Cortex of kidney (tissue), 1 donor: ENCODE data around the gene C11orf58.

Experiments used
- DNase-seq: peaks from one replicate; lab custom pipeline; 2025; lab: John Stamatoyannopoulos, UW

The C11orf58 gene

DNA sequence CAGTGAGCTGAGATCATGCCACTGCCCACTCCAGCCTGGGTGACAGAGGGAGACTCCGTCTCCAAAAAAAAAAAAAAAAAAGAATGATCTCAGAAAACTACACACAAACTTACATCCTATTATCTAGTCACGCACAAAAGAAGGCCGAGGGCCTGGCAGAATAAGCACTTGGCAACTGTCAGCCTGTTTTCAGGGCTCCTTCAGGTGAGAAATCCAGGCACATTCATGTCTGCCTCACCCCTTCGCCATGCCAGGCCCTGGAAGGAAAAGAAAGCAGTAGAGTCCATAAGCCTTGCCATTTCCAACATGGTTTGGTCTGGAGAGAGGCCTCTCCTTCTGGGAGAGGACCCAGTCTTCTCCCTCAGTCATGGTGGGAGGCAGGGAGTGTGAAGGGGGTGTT is 30.9 kb downstream of the C11orf58 start:
- DNase-seq, result no peak

DNA sequence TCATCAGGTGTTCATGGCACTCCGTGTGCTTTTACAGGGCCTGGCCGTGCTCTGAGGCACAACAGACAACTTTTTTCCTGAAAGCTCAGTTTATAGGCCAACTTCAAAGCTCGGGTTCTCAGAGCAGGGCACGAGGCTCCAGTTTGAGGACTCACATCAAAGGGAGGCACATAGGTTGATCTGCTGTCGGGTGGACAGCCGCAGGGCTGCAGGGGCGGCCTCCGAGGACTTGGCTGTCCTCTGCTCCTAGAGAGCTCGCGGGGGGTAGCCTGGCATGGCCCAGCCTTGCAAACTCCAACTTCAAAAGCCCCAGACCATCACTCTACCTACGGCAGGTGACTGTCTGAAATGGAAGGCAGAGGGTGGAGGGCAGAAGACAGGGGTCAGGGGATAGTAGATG is 31.6 kb downstream of the C11orf58 start:
- no peak for DNase-seq

DNA sequence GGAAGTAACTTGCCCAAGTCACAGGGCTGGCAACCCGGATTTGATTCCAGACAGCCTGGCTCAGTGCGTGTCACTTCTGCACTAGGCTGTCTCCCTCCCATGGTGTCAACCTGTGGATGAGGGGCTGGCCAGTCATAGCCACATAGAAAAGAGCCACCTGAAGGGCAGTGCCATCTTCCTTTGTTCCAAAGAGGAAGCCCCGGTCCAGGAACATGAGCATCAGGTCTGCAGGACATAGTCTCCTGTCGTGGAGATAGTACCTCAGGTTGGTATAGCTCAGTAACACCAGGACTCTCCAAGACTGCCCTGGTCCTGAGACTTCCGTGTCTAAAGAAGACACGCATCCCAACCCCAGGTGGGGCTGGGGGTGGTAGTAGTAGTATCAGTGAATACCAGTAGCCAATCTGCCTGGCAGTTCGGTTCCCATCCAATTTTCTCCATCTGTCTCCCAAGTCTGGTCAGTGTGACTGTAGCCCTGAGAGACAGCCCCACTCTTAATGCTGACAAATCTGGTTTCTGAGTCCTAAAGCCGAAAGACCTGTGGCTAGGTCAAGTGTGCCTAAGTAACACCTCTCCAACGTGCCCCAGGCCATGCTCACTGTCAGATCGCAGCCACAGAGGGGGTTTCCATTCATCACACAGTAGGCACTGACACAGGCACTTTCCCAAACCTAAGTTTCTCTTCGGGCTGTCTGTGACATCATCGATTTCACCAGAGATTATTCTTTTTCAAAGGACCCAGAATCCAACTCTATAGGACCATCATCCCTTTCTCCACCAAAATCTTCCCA is 33.1 kb downstream of the C11orf58 start:
- no peak for DNase-seq

DNA sequence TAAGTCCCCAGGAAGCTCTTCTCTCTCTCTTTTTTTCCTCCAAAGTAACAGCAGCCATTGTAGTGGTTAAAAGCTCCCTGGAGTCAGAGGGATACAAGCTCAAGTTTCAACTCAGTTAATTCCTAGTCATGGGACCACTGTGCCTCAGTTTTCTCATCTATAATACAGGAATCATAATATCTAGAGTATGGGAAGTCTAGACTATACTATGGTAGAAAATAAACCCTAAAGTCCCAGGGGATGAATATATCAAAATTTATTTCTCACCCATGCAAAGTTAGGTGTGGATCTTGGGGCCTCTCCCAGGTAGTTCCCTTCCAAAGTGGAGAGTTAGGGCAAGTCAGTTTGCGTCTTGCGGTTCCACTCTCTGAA is 33.7 kb downstream of the C11orf58 start:
- no peak for DNase-seq

DNA sequence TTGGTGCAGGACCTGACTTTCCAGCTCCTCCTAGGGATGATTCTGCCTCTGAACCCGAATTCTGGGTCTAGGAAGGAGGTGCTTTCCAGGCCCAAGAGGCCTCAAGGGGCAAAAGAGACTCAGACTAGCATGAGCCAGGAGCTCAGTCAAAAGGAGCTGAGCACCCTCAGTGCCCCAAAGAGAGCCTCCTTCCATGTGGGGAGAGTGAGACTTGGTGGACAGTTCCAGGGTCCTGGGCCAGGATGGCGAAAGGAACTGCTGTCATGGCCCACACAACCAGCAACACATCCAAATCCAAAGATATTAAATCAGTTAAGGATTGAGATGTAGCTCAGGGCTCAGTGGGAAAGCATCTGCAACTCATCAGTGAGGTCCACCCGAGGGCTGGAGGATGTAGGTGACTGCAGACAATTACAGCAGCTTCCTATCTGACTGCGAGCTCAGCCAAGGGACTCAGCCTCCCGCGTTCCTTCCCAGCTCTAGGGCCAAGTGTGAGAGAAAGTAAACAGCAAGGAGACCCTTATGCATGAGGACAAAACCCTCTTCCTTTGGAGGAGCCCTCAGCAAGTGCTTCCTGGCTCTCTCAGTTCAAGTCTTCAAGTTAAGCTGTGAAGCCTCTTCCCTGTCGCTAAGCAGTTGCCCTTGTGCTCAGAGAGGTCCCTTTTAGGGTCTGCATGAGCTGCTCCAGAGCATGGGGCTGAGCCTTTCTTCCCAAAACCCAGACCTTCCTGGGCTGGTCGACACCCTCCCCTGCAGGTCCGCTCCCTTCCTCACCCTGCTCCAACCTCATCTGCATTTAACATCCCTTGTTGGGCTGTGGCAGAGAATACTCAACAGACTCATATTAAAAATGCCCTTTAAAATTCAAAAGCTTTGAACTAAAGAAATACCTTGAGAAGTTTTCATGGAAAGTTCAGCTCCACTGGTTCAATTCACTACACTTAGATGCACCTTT is 35.8 kb downstream of the C11orf58 start:
- no peak for DNase-seq

DNA sequence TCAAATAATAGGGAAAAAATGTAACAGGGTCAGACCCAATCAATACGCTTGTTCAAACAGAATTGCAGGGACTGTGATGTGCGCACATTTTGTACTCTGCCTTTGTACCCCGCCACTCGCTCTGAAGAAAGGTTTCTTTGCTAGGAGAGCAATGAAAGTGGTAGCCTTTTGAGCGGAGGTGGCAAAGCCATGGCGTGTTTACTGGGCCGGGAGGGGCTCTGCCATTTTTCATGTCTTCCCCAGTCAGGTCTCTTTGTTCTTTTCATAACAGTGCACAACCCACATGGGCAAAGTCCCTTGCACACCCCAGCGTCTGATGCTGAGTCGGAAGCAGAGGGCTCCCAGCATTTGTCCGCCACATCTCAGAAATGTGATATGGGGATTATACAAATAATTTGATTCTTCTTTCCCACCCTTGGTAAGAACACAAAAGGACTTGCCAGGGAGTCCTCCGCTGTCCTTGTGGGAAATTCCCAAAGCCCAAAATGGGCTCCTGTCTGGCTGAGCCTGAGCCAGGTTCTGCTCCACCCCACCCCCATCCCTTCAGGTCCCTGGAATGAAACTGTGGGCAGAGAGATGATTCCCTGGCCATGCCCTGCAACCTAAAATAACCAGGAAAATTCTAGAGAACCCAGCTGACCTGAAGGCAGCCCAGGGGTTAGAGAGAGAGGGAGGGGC is 36.6 kb downstream of the C11orf58 start:
- no peak for DNase-seq

DNA sequence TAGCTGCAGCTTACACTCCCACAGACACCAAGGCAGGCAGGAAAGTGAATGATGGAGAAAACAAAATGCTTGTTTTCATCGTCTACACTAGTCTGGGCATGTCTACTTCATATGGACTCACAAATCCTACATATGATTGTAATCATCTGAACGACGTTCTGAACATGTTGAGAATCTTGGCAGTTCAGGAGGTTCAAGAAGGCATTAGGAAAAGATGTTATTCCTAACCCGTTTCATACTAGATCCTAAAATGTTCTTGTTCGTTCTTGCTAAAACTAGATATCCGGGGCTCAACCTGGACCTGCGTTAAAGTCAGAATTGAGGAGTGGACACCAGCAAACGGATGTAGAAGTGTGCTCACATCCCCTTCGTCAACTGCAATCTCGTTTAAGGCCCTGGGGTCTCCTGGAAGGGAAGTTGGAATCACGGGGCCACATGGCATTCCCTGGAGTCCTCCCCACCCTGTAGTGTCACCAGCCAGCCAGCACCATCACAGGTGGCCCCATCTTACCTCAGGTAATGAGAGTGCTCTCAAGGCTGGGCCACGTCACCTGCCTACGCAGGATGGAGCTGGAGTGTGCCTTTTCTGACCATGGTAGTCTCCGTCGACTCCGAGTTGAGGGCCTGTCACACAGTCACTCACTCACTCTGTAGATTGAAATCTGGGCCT is 37.3 kb downstream of the C11orf58 start:
- DNase-seq, result no peak

DNA sequence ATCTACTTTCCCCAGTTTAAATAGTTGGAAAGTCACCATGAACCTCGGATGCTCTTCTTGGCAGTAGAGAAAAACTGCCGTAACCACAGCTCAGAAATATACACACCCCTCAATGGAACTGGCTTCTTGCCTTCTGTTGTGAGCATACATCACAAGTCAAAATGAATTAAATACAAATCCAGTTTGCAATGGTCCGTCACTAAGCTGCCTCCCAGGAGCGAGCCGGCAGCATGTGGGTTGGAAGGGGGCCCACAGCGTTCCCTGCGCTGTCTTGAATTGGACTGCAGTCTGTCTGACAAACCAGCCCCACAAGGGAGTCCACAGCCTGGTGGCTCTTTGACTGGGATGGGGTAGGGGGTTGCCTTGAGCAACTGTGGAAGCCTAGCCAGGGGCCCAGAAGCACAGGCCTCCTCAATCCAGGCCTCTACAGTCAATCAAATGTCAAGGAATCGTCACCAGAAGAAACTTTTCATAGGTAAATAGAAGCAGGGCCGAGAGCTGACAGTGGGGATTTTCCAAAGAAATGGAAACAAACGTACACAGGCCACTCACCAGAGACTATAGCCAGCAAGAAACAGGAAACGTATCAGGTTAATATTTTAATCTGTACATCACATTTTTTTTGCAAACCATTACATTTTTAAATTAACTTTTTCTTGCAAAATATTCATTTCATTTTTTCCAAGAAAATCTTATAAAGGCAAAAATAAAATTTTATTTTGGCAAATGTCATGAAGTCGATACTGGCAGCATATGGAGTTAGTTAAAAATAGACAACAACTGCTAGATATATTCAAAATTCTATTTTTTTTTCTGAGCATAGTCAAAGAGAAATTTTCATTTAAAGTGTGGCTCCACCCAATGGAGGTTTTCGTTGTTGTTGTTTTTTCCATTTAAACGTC is 38.5 kb downstream of the C11orf58 start:
- no peak for DNase-seq

DNA sequence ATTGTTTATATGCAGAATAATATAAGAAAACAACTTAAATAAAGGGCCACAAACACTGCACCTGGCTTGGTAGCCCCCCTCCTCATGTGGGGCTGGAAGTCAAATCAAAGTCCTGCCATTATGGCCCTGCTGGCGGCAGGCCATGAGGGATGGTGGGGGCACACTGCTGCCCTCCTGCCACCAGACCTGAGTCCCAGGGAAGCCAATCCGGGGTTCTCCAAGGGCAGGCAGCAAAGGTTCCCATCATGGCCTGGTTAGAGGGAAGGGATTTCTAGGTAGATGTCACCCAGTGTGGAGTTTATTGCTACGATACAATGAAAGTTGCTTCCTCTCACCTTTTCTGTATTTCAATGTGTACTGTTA is 39.1 kb downstream of the C11orf58 start:
- DNase-seq, result no peak

DNA sequence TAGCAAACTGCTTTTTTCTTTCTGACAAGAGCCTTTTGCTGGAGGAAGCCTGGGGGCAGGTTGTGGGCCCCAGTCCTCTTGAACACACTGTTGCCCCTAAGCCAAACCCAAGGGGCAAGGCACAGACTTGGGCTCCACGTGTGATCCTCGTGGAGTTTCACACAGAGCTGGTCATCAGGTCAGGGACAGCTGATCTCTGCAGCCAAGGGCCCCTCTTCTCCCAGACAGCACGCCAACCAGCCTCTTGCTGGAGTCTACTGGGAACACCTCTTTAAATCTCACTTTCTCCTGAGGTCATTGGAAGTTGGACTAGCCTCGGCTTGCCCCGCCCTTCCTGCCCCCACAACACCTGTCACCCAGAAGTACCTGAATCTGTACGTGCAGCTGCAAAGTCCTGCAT is 39.8 kb downstream of the C11orf58 start:
- no peak for DNase-seq

DNA sequence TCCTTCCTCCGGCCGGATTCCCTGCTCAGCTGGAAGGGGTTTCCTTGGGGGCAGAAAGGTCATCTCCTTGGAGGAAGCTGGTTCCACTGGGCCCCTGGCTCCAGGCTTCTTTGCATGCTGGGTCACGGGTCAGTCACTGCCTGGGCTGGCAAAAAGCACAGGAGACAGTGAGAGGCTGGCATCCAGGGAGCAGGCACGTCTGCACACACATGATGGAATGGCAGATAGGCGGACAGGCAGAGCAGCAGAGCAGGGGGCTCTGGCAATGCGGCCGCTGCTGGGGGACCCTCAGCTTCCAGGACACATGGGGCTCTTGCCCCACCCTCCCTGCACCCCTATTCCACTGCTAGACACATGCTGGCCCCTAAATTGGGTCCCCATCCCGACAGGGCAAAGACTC is 40.4 kb downstream of the C11orf58 start:
- no peak for DNase-seq

DNA sequence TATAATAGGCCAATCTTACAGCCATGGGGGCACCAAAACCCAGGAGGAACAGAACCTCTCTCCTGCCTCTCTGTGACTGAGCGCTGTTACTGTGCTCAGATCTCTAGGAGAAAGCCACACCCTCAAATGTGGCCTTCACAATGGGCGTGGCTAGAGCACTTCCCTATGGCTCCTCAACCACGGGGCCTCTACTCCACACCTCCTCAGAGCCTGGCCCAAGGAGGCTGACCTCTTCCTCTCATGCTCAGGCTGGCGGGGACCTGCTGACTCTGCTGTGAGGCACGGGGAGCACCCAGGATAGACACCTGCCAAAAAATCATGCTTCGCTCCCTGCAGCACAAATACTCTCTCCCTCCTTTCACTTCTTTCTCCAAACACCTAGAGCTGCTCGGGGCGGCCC is 41.0 kb downstream of the C11orf58 start:
- no peak for DNase-seq

DNA sequence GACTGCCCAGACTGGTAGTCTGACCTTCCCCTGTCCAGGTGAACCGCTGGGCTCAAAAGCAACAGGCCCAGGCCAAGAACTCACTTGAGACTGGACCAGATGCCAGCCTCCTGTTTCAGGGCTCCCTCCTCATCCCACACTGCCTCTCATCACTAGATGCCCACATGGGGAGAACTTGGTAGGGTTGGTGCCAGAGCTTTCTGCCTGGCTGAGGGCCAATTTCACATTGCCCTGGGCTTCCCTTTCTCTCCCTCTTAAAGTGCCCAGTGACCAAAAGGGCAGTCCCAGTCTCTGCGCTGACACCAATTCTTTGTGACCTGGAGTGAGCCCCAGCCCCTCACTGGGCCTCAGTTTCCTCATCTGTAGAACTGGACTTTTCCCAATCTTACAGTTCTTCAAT is 41.7 kb downstream of the C11orf58 start:
- DNase-seq, result no peak

DNA sequence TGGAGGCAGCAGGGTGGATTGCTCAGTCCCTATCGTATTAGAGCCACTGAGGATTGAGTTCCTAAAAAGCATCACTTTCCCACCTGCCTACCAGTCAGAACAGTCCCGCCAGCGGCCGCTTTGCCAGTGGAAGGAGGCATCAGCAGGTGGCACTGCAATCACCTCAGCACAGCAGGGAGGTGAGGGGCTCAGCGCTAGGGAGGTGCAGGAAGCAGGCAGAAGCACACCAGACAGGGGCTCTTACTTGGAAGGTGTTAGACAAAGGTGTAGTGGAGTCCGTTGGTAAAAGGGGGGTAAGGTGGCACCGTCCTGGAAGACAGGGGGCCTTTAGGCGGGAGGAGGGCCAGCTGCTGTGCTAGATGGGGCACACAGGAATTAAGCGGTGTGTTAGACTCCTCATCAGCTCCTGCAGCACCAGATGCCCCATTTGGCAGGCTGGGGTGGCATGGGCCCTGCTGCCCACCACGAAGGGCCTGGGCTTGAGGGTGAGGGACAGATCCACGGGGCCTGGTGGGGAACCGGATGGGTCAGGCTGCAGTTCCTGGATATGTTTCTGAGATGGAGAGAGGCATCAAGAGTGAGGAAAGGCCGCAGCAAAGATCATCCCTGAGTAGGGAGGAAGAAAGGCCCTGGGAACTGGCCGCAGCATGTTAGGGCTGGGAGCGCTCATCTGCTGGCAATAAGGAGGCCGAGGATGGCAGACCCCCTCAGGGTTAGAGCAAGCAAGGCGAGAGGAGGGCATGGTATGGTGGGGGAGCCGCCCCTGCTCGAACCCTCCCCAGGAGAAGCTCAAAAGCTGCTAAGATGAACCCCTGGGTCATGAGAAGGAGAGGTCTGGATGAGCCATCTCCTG is 42.5 kb downstream of the C11orf58 start:
- DNase-seq, result no peak

DNA sequence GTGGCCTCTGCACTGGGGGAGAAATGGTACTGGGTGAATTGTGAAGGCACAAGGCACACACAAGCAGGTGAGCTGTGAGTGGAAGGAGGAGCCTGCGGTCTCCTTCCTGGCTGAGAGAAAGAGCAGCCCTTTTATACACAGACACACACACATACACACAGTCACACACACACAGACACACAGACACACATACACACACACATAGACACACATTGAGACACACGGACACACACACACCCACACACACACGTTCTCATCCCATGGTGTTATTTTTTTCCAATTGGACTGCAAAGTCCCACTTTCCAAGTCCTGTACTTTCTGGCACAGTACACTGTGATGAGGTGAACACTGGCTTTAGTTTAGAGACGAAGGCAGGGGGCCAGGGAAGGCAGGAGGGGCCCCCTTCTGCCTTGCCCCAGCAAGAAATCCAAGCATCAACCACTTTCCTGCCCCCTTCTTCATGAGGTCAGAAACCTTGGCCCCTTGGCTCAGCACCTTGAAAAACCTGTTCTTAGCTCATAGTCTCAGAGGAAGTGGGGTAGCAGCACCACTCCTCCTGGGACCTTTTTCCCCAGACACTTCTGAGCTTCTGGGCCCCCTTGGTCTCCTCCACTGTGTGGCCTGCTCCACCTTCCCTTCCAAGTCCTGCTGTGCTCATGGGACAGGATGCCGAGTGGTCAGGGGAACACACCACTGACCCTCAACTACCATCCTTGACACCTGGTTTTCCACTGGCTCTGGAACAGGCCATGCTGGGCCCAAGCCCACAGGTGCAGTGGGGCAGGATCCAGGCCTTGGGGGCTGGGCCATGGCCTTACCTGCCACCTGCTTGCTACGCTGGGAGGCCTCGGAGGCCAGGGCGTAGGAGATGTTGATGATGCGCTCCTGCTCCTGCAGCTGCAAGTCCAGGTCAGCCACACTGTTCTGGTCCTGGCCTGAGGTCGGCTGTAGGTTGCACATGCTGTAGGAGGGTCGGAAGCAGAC is 43.8 kb downstream of the C11orf58 start:
- DNase-seq, result no peak

DNA sequence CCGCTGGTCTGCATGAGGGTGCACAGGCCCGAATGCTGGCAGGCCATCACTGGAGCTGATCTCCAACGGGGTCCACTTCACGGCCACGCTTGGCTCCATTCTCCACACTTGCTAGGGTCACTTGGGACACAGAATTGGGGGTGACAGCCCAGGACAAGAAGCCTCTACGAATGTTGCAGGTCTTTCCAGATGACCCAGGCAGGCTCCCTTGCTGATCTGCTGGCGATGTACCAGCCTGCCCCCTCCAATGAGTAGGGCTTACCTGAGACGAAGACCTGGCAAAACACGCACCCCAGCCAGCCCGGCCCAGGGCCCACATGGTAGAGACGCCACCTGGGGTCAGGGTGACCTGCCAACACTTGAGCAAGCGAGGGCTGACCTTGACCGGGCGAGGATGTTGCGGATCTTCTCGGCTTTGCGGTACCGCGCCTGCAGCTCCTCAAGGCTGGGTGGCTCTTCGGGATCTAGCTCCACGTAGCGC is 44.9 kb downstream of the C11orf58 start:
- no peak for DNase-seq

DNA sequence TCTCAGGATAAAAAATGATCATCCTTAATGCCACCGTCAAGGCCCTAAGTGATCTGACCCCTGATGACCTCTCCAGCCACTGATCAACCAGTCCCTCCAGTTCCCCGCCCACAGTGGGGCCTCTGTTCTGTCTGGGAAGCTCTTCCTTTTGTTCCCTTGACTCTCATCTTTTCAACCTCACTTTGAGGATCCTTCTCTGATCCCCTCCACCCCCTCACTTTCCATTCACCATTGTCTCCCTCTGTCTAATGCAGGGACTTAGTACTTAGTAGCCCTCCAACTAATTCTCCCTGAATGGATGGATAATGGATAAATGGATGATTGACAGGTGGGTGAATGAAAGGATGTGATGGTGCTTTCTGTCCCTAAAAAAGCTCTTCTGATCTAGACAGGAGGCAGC is 45.6 kb downstream of the C11orf58 start:
- no peak for DNase-seq

DNA sequence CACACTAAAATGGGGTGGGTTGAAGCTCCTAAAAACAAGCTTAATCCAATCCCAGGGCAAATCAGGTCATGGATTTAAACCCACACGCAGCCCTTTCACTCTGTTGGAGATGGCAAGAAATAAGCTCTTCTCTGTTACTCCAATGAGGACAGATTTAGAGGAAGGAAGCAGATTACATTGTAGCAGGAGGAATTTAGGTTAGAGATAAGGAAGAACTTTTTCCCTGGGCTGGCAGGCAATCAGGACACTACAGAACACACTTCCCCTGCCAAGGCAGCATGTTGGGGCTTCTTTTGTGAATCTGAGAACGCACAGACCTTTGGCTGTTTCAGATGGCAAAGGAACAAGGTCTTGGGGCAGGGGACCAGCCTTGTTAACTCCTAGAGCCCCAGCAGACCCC is 46.2 kb downstream of the C11orf58 start:
- no peak for DNase-seq
